DOHH2 (cell line): ENCODE results near the gene MYOF.

Experiments used
- H3F3A ChIP-seq: fragments of 200-600 bp; sonication (generic), shearing (Covaris generic); 2 replicates; pipeline ENCODE4 v1.6.0; 2016; ENCODE audit warnings: antibody characterized with exemption, mild to moderate bottlenecking; ENCODE audit not compliant: control insufficient read depth, insufficient read depth
- H3K27ac ChIP-seq: fragments of 200-600 bp; sonication (generic); 2 replicates; pipeline ENCODE4 v1.5.1; 2014; ENCODE audit warnings: low read depth, mild to moderate bottlenecking, low read length, moderate library complexity
- H3K27me3 ChIP-seq: fragments of 200-600 bp; sonication (generic); 2 replicates; pipeline ENCODE4 v1.6.1; 2014; ENCODE audit warnings: mild to moderate bottlenecking, low read length, mixed read lengths; ENCODE audit not compliant: control insufficient read depth
- H3K36me3 ChIP-seq: fragments of 200-600 bp; sonication (generic); 2 replicates; pipeline ENCODE4 v1.6.1; 2014; ENCODE audit warnings: mild to moderate bottlenecking, low read length, moderate library complexity, mixed read lengths; ENCODE audit not compliant: control insufficient read depth
- H3K4me1 ChIP-seq: fragments of 200-600 bp; sonication (generic); 2 replicates; pipeline ENCODE4 v1.6.1; 2014; ENCODE audit warnings: mild to moderate bottlenecking, low read length, mixed read lengths; ENCODE audit not compliant: control insufficient read depth
- H3K4me2 ChIP-seq: fragments of 200-600 bp; sonication (generic); 2 replicates; pipeline ENCODE4 v1.6.0; 2014; ENCODE audit warnings: mild to moderate bottlenecking, low read length, moderate library complexity
- H3K4me3 ChIP-seq: fragments of 200-600 bp; sonication (generic); 2 replicates; pipeline ENCODE4 v1.5.1; 2014; ENCODE audit warnings: mild to moderate bottlenecking, low read length, mixed read lengths
- H3K79me2 ChIP-seq: fragments of 200-600 bp; sonication (generic); 2 replicates; pipeline ENCODE4 v1.6.1; 2014; ENCODE audit warnings: mild to moderate bottlenecking, low read length, mixed read lengths; ENCODE audit not compliant: control insufficient read depth
- H3K9me2 ChIP-seq: fragments of 200-600 bp; sonication (generic); replicated peaks from 2 replicates; pipeline ENCODE4 v1.6.1; 2014; ENCODE audit warnings: mild to moderate bottlenecking, low read length, mixed read lengths; ENCODE audit not compliant: control insufficient read depth
- H3K9me3 ChIP-seq: fragments of 200-600 bp; sonication (generic); 2 replicates; pipeline ENCODE4 v1.6.1; 2014; ENCODE audit warnings: antibody characterized with exemption, low read length, mixed read lengths; ENCODE audit not compliant: control insufficient read depth, insufficient read depth
- H4K20me1 ChIP-seq: fragments of 200-600 bp; sonication (generic); 2 replicates; pipeline ENCODE4 v1.6.0; 2014; ENCODE audit warnings: low read depth, mild to moderate bottlenecking, antibody characterized with exemption, low read length, moderate library complexity; ENCODE audit not compliant: control insufficient read depth, insufficient read depth
- EZH2phosphoT487 ChIP-seq: fragments of 200-600 bp; sonication (generic); IDR thresholded peaks from 2 replicates; pipeline ENCODE4 v1.6.1; 2017; ENCODE audit warnings: borderline replicate concordance, mild to moderate bottlenecking, antibody characterized with exemption, low read length, moderate library complexity, mixed read lengths
- TF ChIP-seq, protein P1 (sequence below): fragments of 200-600 bp; sonication (generic); IDR thresholded peaks from one replicate; pipeline ENCODE4 v1.5.1; 2014; ENCODE audit warnings: antibody characterized with exemption, mild to moderate bottlenecking, low read depth, low read length; ENCODE audit not compliant: poor library complexity, severe bottlenecking

The MYOF gene

DNA sequence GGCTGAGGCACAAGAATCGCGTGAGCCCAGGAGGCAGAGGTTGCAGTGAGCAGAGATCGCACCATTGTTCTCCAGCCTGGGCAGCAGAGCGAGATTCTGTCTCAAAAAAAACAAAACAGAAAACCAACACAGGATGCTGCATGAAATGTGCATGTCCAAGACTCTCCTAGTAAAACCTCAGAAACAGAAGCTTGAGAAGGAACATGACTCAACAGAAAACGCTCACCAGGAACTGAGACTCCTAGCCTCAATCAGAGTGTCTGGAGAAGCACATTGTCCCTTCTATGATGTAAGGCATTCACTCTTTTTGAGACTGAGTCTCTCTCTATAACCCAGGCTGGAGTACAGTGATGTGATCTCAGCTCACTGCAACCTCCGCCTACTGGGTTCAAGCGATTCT lies 168.3 kb downstream of the MYOF start:
- H3K4me1 ChIP-seq, result no peaks in the 10 kb centered on the region
- H3F3A ChIP-seq, result no peaks in the 10 kb centered on the region
- no peak for TF ChIP-seq EZH2phosphoT487
- TF ChIP-seq, protein P1, sequence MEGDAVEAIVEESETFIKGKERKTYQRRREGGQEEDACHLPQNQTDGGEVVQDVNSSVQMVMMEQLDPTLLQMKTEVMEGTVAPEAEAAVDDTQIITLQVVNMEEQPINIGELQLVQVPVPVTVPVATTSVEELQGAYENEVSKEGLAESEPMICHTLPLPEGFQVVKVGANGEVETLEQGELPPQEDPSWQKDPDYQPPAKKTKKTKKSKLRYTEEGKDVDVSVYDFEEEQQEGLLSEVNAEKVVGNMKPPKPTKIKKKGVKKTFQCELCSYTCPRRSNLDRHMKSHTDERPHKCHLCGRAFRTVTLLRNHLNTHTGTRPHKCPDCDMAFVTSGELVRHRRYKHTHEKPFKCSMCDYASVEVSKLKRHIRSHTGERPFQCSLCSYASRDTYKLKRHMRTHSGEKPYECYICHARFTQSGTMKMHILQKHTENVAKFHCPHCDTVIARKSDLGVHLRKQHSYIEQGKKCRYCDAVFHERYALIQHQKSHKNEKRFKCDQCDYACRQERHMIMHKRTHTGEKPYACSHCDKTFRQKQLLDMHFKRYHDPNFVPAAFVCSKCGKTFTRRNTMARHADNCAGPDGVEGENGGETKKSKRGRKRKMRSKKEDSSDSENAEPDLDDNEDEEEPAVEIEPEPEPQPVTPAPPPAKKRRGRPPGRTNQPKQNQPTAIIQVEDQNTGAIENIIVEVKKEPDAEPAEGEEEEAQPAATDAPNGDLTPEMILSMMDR, result no peak
- no peak overlapping the region for H3K4me2 ChIP-seq
- H3K27me3 ChIP-seq, result no peaks in the 10 kb centered on the region; the same call in 1 of the 2 replicates
- no peaks in the 10 kb centered on the region for H3K9me2 ChIP-seq
- no peak overlapping the region for H3K27ac ChIP-seq
- H3K4me3 ChIP-seq, result no peak overlapping the region
- no peaks in the 10 kb centered on the region for H4K20me1 ChIP-seq
- H3K79me2 ChIP-seq, result no peaks in the 10 kb centered on the region
- H3K36me3 ChIP-seq, result no peaks in the 10 kb centered on the region
- H3K9me3 ChIP-seq, result no peaks in the 10 kb centered on the region

DNA sequence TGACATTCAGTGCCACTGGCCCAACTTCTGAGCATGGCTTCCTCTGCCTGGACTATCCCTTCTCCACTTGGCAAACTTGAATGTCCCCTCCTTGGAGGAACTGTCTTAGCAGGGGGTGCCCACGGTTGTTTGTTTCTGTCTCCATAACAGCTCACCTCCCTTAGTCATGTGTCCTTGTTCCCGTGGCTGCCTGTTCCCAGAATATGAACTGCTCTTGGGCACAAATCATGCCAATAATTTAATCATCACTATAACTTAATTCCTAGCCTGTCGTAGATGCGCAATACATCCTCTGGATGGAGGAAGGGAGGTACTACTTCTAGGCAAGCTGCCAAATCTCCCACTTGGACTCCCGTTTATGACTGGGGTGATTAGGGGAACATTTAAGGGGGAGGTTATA lies 173.1 kb downstream of the MYOF start:
- Histone ChIP-seq H3K4me2 (no peak overlapping the region), H3F3A (no peaks in the 10 kb centered on the region), H3K79me2 (no peaks in the 10 kb centered on the region), H3K9me2 (no peaks in the 10 kb centered on the region), H3K27me3 (no peaks in the 10 kb centered on the region; the same call in 1 of the 2 replicates), H3K4me3 (no peak overlapping the region), H4K20me1 (no peaks in the 10 kb centered on the region), H3K27ac (no peak overlapping the region), H3K9me3 (no peaks in the 10 kb centered on the region), H3K4me1 (no peaks in the 10 kb centered on the region), H3K36me3 (no peaks in the 10 kb centered on the region)
- TF ChIP-seq EZH2phosphoT487, result no peak
- TF ChIP-seq, protein P1, result no peak

DNA sequence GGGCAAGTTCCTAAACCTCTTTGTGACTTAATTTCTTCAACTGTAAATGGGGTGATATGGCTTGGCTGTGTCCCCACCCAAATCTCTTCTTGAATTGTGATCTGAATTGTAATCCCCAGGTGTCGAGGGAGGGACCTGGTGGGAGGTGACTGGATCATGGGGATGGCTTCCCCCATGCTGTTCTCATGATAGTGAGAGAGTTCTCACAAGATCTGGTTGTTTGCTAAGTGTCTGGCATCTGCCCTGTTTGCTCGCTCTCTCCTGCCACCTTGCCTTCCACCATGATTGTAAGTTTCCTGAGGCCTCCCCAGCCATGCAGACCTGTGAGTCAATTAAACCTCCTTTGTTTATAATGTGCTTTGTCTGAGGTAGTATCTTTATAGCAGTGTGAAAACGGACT lies 177.0 kb downstream of the MYOF start:
- H3K9me3 ChIP-seq, result no peaks in the 10 kb centered on the region
- no peaks in the 10 kb centered on the region for H3K27me3 ChIP-seq
- no peak overlapping the region for H3K4me2 ChIP-seq
- H4K20me1 ChIP-seq, result no peaks in the 10 kb centered on the region
- H3K4me1 ChIP-seq, result no peaks in the 10 kb centered on the region
- no peak overlapping the region for H3K4me3 ChIP-seq
- H3F3A ChIP-seq, result no peaks in the 10 kb centered on the region
- no peak overlapping the region for H3K27ac ChIP-seq
- no peaks in the 10 kb centered on the region for H3K79me2 ChIP-seq
- H3K9me2 ChIP-seq, result no peaks in the 10 kb centered on the region
- TF ChIP-seq, protein P1, result no peak
- no peak for TF ChIP-seq EZH2phosphoT487
- H3K36me3 ChIP-seq, result no peaks in the 10 kb centered on the region

DNA sequence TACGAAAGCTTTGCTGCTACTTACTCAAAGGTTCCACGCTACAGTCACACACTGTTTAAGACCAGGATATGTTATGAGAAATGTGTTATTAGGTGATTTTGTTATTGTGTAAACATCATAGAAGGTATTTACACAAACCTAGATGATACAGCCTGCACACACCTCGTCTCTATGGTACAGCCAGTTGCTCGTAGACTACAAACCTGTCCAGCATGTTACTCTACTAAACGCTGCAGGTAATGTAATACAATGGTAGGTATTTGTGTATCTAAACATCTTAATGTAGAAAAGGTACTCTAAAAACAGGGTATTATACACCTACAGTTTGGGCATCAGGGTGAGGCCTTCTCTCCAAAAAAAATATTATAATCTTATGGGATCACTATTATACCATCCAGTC lies 181.2 kb downstream of the MYOF start:
- H3K4me2 ChIP-seq, result no peak overlapping the region
- no peaks in the 10 kb centered on the region for H3F3A ChIP-seq
- H3K9me2 ChIP-seq, result no peaks in the 10 kb centered on the region
- no peaks in the 10 kb centered on the region for H3K36me3 ChIP-seq
- no peaks in the 10 kb centered on the region for H3K79me2 ChIP-seq
- TF ChIP-seq EZH2phosphoT487, result no peak
- TF ChIP-seq, protein P1, result no peak
- no peaks in the 10 kb centered on the region for H3K9me3 ChIP-seq
- 0 out of 2 replicates have a peak, but pooled peaks cover 3% of the 10 kb centered on the region for H3K27me3 ChIP-seq
- H3K4me3 ChIP-seq, result no peak overlapping the region
- H4K20me1 ChIP-seq, result no peaks in the 10 kb centered on the region
- H3K27ac ChIP-seq, result no peak overlapping the region
- H3K4me1 ChIP-seq, result no peaks in the 10 kb centered on the region
